CD14-positive monocyte (primary cell): ENCODE measurements around the gene GDI2. TPM values are rescaled to one million over a fixed set of nuclear protein-coding genes. Genes with fewer than 3 reads are reported as not detected.

ENCODE experiments used
- DNase-seq, 3 donors: peaks; one replicate each; pipeline ENCODE4 v3.0.0-alpha.2; 2011 to 2022
- H2AFZ ChIP-seq: 2 replicates; pipeline ENCODE4 v1.6.0; 2012; ENCODE audit warnings: mild to moderate bottlenecking, low read depth, low read length, inconsistent platforms; ENCODE audit not compliant: insufficient read depth, poor library complexity, severe bottlenecking
- H3K27ac ChIP-seq, 2 donors: 1 replicate in 1 of 2; 2 replicates in 1 of 2; pipeline ENCODE4 v1.5.1; 2012 to 2013; ENCODE audit warnings: low read length in 2 of 2, control low read depth in 1 of 2, inconsistent platforms in 1 of 2, low read depth in 1 of 2, mild to moderate bottlenecking in 1 of 2
- H3K27me3 ChIP-seq, 2 donors: one replicate each; pipeline versions ENCODE4 v1.6.0 to v1.6.1; 2011 to 2013; ENCODE audit warnings: low read length in 2 of 2; ENCODE audit not compliant: control insufficient read depth in 2 of 2, insufficient read depth in 2 of 2
- H3K36me3 ChIP-seq, 2 donors: replicated peaks in 1 of 2; 1 replicate in 1 of 2; 2 replicates in 1 of 2; pipeline versions ENCODE4 v1.5.1 to v1.6.1; 2012 to 2013; ENCODE audit warnings: low read length in 2 of 2, control low read depth in 1 of 2, inconsistent platforms in 1 of 2, mild to moderate bottlenecking in 1 of 2; ENCODE audit not compliant: insufficient read depth in 2 of 2, control insufficient read depth in 1 of 2
- H3K4me1 ChIP-seq, 2 donors: 1 replicate in 1 of 2; 2 replicates in 1 of 2; pipeline versions ENCODE4 v1.5.1 to v1.6.1; 2012 to 2013; ENCODE audit warnings: low read length in 2 of 2, control low read depth in 1 of 2, inconsistent platforms in 1 of 2, mild to moderate bottlenecking in 1 of 2, moderate library complexity in 1 of 2; ENCODE audit not compliant: insufficient read depth in 2 of 2, control insufficient read depth in 1 of 2
- H3K4me2 ChIP-seq: replicated peaks from 2 replicates; pipeline ENCODE3; 2012; ENCODE audit warnings: low read length, moderate library complexity, mild to moderate bottlenecking; ENCODE audit not compliant: poor library complexity, severe bottlenecking; ENCODE audit errors: extremely low read depth
- H3K4me3 ChIP-seq, 3 experiments: fragments of 200-600 bp in 1 of 3; sonication (generic) in 1 of 3; replicated peaks in 1 of 3; 1 replicate in 2 of 3; 2 replicates in 1 of 3; pipeline ENCODE4 v1.5.1; 2011 to 2013; ENCODE audit warnings: low read length in 3 of 3, mild to moderate bottlenecking in 3 of 3, control low read depth in 2 of 3, low read depth in 2 of 3, inconsistent platforms in 1 of 3, moderate library complexity in 1 of 3
- H3K79me2 ChIP-seq: 2 replicates; pipeline ENCODE4 v1.6.0; 2012; ENCODE audit warnings: mild to moderate bottlenecking, control low read depth, inconsistent platforms, low read length, moderate library complexity; ENCODE audit not compliant: insufficient read depth
- H3K9ac ChIP-seq: 2 replicates; pipeline ENCODE4 v1.6.0; 2017; ENCODE audit warnings: low read length, mild to moderate bottlenecking; ENCODE audit not compliant: insufficient read depth, poor library complexity, severe bottlenecking
- H3K9me3 ChIP-seq, 2 donors: replicated peaks in 1 of 2; 1 replicate in 1 of 2; 2 replicates in 1 of 2; pipeline versions ENCODE4 v1.5.1 to v1.6.1; 2012 to 2013; ENCODE audit warnings: low read length in 2 of 2, control low read depth in 1 of 2; ENCODE audit not compliant: control insufficient read depth in 1 of 2, insufficient read depth in 1 of 2
- H4K20me1 ChIP-seq: 2 replicates; pipeline ENCODE4 v1.6.0; 2012; ENCODE audit warnings: mild to moderate bottlenecking, low read length, control low read depth, moderate library complexity; ENCODE audit not compliant: insufficient read depth
- H3K27ac Mint-ChIP-seq, 7 donors: one replicate each; pipeline ENCODE4 v1.8.0; 2020; ENCODE audit warnings: mild to moderate bottlenecking in 7 of 7, mixed read lengths in 7 of 7, moderate library complexity in 6 of 7, inconsistent platforms in 2 of 7
- H3K27me3 Mint-ChIP-seq, 3 donors: one replicate each; pipeline ENCODE4 v1.8.0; 2021 to 2022; ENCODE audit warnings: low read depth in 3 of 3, mild to moderate bottlenecking in 3 of 3, mixed read lengths in 3 of 3, moderate library complexity in 3 of 3, inconsistent platforms in 1 of 3
- H3K36me3 Mint-ChIP-seq, 2 donors: one replicate each; pipeline ENCODE4 v1.8.0; 2020; ENCODE audit warnings: mixed read lengths in 2 of 2, inconsistent platforms in 1 of 2, mild to moderate bottlenecking in 1 of 2
- H3K4me1 Mint-ChIP-seq: one replicate; pipeline ENCODE4 v1.8.0; 2020; ENCODE audit warnings: mild to moderate bottlenecking, mixed read lengths
- H3K4me3 Mint-ChIP-seq, 2 donors: one replicate each; pipeline ENCODE4 v1.8.0; 2020; ENCODE audit warnings: mild to moderate bottlenecking in 2 of 2, mixed read lengths in 2 of 2, moderate library complexity in 1 of 2
- H3K9me3 Mint-ChIP-seq, 7 donors: one replicate each; pipeline ENCODE4 v1.8.0; 2020 to 2022; ENCODE audit warnings: mixed read lengths in 7 of 7, mild to moderate bottlenecking in 6 of 7, moderate library complexity in 6 of 7, inconsistent platforms in 2 of 7
- WGBS: methylation state at CpG from one replicate; pipeline ENCODE4 v1.1.5; 2013; ENCODE audit warnings: missing lambda C conversion rate; ENCODE audit not compliant: insufficient coverage; 5-methylcytosine and 5-hydroxymethylcytosine counted together
- intact Hi-C, 2 donors: fragments of 100-400 bp; cut with micrococcal nuclease; formaldehyde crosslinking; loops; one replicate each; pipeline versions ENCODE4 v1.15.0 to v1.15.1; 2023
- polyA plus RNA-seq, 3 donors: library from polyadenylated mRNA; depleted of rRNA in 1 of 3; unstranded in 2 of 3; stranded (reverse) in 1 of 3; fragments of 300-500 nt in 2 of 3; fragments of >200 nt in 1 of 3; fragmentation: Illumina TruSeq in 2 of 3; gene quantifications; 1 replicate in 2 of 3; 2 replicates in 1 of 3; pipeline ENCODE4 v1.2.3, GENCODE V29; 2012 to 2021
- TF ChIP-seq, protein P1 (sequence below): fragments of 200-600 bp; IDR thresholded peaks from one replicate; pipeline ENCODE4 v1.8.0; 2022; ENCODE audit warnings: antibody characterized with exemption, mild to moderate bottlenecking

Gene GDI2
- polyA plus RNA-seq, 3 donors, result 100 to 320 (median 316) TPM

DNA sequence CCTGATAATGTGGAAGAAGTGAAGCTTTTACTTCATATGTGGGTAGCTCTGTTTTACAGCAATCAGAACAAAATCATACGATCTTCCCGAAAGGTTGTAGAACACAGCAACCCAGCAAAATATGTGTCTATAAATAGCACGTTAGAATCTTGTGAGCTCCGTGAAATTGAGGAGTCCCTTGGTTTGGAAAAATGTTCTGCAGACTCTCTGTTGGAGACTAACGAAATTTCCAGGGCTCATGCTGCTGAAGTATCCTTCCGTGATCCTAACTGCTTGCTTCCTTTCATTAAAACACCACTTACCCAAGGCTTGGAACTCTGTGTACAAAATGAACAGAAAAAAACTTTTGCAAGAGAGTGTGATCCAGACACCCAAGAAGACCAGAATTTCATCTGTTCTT lies 71.1 kb downstream of the GDI2 start:
- Mint-ChIP-seq H3K4me1 (no peaks in the 10 kb centered on the region), H3K27ac (no peak overlapping the region), H3K27me3 (no peaks in the 10 kb centered on the region), H3K36me3 (peaks cover 73 to 79% of the 10 kb centered on the region in 2 donors), H3K9me3 (no peaks in the 10 kb centered on the region), H3K4me3 (no peak overlapping the region)
- WGBS, result 100% methylated on average over 2 of the region's 6 CpGs
- no peaks in the 10 kb centered on the region for H3K9me3 ChIP-seq
- H3K9ac ChIP-seq, result no peak overlapping the region
- H4K20me1 ChIP-seq, result no peaks in the 10 kb centered on the region
- H3K4me2 ChIP-seq, result no peak overlapping the region
- H3K4me1 ChIP-seq, result no peaks in the 10 kb centered on the region
- intact Hi-C loops, result no loop called here
- H2AFZ ChIP-seq, result no peak overlapping the region
- TF ChIP-seq, protein P1, sequence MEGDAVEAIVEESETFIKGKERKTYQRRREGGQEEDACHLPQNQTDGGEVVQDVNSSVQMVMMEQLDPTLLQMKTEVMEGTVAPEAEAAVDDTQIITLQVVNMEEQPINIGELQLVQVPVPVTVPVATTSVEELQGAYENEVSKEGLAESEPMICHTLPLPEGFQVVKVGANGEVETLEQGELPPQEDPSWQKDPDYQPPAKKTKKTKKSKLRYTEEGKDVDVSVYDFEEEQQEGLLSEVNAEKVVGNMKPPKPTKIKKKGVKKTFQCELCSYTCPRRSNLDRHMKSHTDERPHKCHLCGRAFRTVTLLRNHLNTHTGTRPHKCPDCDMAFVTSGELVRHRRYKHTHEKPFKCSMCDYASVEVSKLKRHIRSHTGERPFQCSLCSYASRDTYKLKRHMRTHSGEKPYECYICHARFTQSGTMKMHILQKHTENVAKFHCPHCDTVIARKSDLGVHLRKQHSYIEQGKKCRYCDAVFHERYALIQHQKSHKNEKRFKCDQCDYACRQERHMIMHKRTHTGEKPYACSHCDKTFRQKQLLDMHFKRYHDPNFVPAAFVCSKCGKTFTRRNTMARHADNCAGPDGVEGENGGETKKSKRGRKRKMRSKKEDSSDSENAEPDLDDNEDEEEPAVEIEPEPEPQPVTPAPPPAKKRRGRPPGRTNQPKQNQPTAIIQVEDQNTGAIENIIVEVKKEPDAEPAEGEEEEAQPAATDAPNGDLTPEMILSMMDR, result no peak
- H3K27me3 ChIP-seq, result no peaks in the 10 kb centered on the region
- no peak overlapping the region for H3K4me3 ChIP-seq
- DNase-seq, result no peak
- no peak overlapping the region for H3K27ac ChIP-seq
- H3K79me2 ChIP-seq, result no peaks in the 10 kb centered on the region
- H3K36me3 ChIP-seq, result peaks cover 64 to 96% of the 10 kb centered on the region in 2 donors

DNA sequence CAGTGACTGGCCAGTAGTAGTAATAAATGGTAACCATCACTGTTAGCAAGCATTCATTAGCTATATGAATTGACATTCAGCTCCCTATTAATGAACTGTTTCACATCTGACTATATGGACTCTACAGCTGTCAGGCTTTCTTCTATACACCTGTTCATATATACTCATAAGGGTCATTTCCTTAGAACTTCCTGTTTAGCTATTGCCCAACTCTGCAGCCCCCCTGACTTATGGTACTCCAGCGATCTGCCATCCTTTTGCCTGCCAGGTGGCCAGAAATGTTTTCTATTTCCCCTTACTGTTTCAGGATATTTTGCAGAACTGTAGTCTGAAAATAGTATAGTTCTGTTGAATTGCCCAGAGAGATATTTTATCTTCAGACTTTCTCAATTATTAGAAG lies 72.0 kb downstream of the GDI2 start:
- no peak for DNase-seq
- H3K27me3 ChIP-seq, result no peaks in the 10 kb centered on the region
- no peak overlapping the region for H3K4me3 ChIP-seq
- TF ChIP-seq, protein P1, result no peak
- no peak overlapping the region for H3K9ac ChIP-seq
- Mint-ChIP-seq H3K9me3 (no peaks in the 10 kb centered on the region), H3K27me3 (no peaks in the 10 kb centered on the region), H3K36me3 (peaks cover 69 to 79% of the 10 kb centered on the region in 2 donors), H3K4me3 (no peak overlapping the region), H3K27ac (no peak overlapping the region), H3K4me1 (no peaks in the 10 kb centered on the region)
- intact Hi-C loops, result no loop called here
- no CpG with 5 or more reads among the region's 1 CpG for WGBS
- H3K79me2 ChIP-seq, result no peaks in the 10 kb centered on the region
- H3K4me1 ChIP-seq, result no peaks in the 10 kb centered on the region
- no peaks in the 10 kb centered on the region for H4K20me1 ChIP-seq
- H3K27ac ChIP-seq, result no peak overlapping the region
- H3K9me3 ChIP-seq, result no peaks in the 10 kb centered on the region
- H3K36me3 ChIP-seq, result peaks cover 64 to 94% of the 10 kb centered on the region in 2 donors
- no peak overlapping the region for H3K4me2 ChIP-seq
- no peak overlapping the region for H2AFZ ChIP-seq
